NCI-H748 treated with DMSO at 0.1 percent for 48 hours (cell line): Measurements from ENCODE around the gene GJA8.
"Not testable (repeated sequence)": the region's sequence is repeated elsewhere in the genome, so short reads cannot be mapped to it uniquely, and the experiment has no call there.

Experiments used
- DNase-seq: peaks from one replicate; lab custom pipeline; 2025; lab: John Stamatoyannopoulos, UW

The GJA8 gene

GRCh38 chr1:147927689-147928088 is 25.1 kb downstream of the GJA8 start:
- DNase-seq = not testable (repeated sequence)

- DNase-seq = peak; percentile 67
These were observed 25.9 kb downstream of the GJA8 start, which contains the start of gene GPR89B for GRCh38 chr1:147928236-147929132. Gene GPR89B (plus strand): TSS chr1:147928420. CDS start chr1:147928537, 117 bp downstream.

GRCh38 chr1:147931137-147931536 is 28.5 kb downstream of the GJA8 start:
- DNase-seq = not testable (repeated sequence)

- not testable (repeated sequence) for DNase-seq
These were observed 32.7 kb downstream of the GJA8 start for GRCh38 chr1:147935296-147935695.

- not testable (repeated sequence) for DNase-seq
These were observed 37.9 kb downstream of the GJA8 start for GRCh38 chr1:147940456-147940855.

GRCh38 chr1:147942563-147942962 is 40.0 kb downstream of the GJA8 start:
- DNase-seq = not testable (repeated sequence)

- DNase-seq = not testable (repeated sequence)
These were observed 46.9 kb downstream of the GJA8 start for GRCh38 chr1:147949517-147949916.
